Stimulated activated CD4-positive, alpha-beta T cell treated with anti-CD3 and anti-CD28 coated beads, TNF-alpha, amount 100 ng/mL, for 4 hours (primary cell): ENCODE data around the gene UPK3A.
"Not testable (repeated sequence)": the region's sequence is repeated elsewhere in the genome, so short reads cannot be mapped to it uniquely, and the experiment has no call there.

Experiments
- DNase-seq, 3 experiments: peaks; one replicate each; pipeline ENCODE4 v3.0.0-alpha.2; 2020; ENCODE audit warnings: low read depth in 3 of 3

UPK3A gene

DNA sequence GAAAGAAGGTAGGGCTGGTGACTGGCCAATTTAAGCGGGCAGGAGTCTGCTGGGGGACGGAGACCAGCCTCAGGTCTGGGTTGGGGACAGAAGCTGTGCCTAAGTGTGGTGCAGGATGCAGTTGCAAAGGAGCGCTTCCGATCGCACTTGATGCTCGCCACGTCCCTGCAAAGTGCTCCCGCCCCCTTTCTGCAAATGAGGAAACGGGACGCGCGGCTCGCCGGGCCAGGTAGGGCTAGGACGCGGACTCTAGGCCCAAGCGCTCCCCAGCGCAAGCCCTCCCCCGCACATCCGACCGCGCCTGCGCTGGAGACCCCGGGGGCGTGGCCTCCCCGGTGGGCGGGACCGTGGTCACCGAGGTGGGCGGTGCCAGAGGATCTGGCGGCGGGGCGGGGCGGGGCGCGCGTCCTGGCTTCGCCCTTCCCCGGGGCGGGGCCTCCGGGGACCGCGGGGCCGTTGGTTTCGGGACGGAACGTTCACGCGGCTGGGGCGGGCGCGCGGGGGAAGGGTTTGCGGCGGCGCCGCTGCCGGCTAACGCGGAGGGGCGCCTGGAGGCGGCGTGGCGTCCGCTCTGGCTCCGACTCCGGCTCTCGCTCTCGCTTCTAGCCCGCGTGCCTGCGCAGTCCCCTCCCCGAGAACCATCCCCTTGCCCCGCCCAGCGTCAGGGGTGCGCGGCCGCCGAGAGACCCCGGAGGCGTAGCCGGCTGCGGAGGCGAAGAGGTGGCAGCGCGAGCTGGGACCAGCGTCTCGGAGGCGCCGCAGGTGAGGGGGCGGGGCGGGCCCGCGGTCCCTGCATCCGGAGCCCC is 24.9 kb downstream of the UPK3A start, which contains the start of gene FAM118A:
Gene FAM118A (plus strand): TSS at position 513 of the 806 bp plus-strand sequence. CDS start 12,446 bp downstream, outside the sequence.
- peak; percentile 93 to 97 (median 96) for DNase-seq

GRCh38 chr22:45310331-45310976 is 25.7 kb downstream of the UPK3A start:
- no peak for DNase-seq

DNA sequence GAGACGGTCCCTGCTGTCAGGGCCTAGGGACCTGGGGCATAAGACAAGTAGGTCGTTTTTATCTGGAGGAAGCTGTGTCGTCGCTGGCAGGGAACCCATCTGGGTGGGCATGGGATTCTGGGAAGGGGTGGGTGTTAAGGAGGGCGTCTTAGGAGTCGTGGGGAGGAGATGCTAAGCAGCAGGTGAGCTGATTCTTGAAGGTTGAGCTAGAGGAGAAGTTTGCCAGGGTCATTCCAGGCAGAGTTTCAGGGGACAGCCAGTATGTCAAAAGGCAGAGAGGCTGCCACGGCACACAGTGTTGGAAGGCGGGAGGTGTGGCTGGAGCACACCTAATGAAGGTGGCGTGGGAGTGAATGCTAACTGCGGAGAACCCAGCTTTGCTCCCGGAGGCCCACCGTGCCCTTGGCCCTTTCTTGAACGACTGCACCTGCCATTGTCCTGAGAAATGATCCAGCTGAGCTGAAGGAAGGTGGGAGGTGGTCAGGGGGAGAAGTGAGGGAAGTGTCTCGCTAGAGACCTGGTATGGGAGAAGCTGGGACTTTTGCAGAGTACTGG is 26.3 kb downstream of the UPK3A start:
- no peak for DNase-seq

GRCh38 chr22:45312415-45312814 is 27.7 kb downstream of the UPK3A start:
- DNase-seq, result no peak

- no peak for DNase-seq
Observed at GRCh38 chr22:45312856-45313255, 28.1 kb downstream of the UPK3A start.

DNA sequence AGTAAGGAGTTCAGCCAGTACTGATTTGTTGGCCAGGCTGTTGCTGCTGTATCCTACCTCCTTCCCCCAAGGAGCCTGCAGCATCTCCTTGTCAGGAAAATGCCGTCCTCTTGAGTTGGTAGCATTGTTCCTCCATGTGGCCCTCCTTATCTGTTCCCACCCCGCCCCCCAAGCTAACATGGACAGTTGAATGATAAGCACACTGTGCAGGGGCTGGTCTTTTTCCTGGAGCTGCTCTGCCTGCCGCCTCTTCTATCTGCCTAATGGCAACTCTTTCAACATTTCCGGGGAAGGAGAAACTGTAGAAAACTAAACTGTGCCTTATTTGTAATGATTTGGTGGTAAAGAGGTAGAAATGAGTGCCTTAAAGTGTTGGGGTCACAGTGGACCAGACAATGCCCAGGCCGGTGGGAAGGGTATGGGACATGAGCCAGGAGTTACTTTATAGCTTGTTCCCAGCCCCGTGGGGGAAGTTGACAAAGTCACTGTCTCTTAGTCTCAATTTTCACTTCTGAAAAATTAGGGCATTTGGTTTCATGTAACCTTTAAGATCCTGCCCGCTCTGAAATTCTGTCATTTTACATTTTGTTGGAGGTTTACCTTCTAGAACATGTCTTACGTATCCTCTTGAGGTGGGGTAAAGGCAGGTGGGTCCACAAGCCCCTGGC is 29.4 kb downstream of the UPK3A start:
- no peak for DNase-seq

DNA sequence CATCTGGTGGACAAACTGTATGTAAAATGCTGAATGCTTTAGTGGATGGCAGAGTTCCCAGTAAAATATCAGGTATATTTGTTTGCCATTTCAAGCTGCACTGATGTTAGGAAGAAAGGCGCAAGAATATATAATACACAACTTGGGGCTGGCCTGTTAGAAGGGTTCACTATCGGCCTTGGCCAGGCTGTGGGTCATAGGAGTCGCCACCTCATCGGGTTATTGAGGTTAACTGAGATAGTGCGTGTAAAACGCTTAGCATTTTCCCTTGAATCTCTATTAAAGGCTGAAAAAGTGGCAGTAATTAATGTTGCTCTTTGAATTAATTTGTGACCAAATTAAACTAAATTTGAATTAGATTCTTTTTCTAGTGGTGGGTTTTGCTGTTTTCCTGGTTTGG is 30.0 kb downstream of the UPK3A start:
- DNase-seq, result no peak

- no peak for DNase-seq
Observed at GRCh38 chr22:45316796-45317526, 32.2 kb downstream of the UPK3A start.

GRCh38 chr22:45317551-45318167 is 32.9 kb downstream of the UPK3A start:
- no peak for DNase-seq

- DNase-seq, result peak; percentile 66 to 82 (median 81)
Observed at GRCh38 chr22:45318168-45318557, 33.4 kb downstream of the UPK3A start.

DNA sequence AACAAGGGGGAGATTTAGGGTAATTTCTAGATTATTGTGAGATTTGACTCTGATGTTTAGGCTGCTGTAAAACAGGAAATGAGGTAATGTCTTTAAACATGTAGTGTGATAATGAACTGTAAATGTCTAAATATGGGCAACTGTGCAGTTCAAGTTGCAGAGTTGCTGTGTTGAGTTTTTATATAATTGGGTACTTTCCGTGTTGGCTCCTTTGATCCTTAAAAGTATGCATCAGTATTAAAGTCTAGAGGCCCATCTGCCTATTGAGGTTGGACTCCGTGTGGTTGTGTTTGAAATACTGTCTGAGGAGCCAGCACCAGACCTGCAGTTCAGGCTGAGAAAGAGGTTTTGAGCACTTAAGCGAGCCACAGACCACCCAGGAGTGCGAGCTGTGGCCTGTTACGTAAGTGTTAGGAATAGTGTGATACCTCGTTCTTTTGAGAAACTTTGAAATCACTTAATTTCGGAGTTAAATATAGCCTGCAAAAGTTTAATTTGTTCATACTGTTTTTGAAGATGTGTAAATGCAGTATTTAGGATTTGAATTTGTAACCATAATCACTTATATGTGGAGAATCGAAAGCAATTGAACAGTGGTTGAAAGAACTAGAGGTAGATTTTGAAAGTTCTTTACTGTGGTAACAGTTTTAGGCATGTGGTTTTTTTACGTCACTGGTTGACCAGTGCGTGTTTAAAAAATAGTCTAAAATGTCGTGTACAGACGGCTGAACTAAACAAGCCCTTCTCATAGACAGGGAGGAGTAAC is 34.0 kb downstream of the UPK3A start:
- DNase-seq, result peak in 1 of 3 experiments; percentile 26

- DNase-seq, result no peak
Observed at GRCh38 chr22:45319324-45319685, 34.6 kb downstream of the UPK3A start.

GRCh38 chr22:45320357-45320976 is 35.7 kb downstream of the UPK3A start:
- no peak for DNase-seq

GRCh38 chr22:45321827-45322226 is 37.1 kb downstream of the UPK3A start:
- DNase-seq, result no peak

DNA sequence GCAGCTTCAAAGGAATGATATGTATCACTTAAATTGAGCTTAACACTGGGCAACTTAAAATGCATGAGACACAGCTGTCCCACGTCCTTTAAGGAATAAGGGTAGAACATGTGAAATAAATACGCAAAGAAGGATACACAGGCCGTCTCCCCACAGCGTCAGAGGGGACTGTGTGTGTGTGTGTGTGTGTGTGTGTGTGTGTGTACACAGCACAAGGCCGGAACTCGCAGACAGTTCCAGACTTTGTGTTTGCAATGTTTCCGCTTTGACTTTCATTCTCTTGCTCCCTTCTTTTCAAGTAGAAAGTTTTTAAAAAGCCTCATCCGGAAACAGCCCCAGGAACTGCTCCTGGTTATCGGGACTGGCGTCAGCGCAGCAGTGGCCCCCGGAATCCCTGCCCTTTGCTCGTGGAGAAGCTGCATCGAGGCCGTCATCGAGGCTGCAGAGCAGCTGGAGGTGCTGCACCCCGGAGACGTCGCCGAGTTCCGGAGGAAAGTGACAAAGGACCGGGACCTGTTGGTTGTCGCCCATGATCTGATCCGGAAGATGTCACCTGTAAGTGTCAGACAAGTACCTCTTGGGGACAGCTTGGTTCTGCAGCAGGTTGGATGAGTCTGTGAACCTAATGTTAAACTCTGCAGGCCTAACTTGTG is 38.2 kb downstream of the UPK3A start:
- DNase-seq, result no peak

GRCh38 chr22:45323695-45324094 is 38.9 kb downstream of the UPK3A start:
- DNase-seq, result no peak

DNA sequence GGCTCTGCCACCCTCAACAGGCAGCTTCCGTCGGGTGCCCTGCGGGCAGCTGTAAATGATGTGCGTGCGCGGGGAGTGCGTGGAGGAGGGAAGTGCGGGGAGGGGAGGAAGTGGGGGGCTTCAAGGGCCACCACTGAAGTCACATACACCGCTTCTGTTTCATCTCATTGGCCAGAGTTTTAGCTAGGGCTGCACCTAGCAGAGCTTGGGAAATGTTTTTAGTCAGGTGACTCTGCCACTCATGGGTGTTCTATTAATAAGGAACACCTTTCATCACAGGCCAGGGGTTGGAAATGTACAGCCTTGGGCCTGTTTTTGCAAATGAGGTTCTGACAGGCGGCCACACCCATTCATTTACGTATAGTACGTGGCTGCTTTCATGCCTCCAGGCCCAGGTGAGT is 39.6 kb downstream of the UPK3A start:
- DNase-seq, result no peak

DNA sequence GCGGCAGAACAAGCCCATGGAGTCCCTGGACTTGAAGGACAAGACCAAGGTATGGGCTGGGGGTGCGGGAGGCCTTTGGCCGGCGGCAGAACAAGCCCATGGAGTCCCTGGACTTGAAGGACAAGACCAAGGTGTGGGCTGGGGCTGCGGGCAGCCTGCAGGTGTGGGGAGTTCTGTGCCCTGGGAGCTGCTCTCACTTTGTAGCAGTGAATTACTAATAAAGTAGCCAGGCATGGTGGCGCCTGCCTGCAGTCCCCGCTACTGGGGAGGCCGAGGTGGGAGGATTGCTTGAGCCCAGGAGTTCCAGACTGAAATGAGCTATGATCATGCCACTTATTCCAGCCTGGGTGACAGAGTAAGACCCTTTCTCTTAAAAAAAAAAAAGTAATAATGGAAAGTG is 43.5 kb downstream of the UPK3A start:
- not testable (repeated sequence) for DNase-seq

- no peak for DNase-seq
Observed at GRCh38 chr22:45328822-45329529, 44.2 kb downstream of the UPK3A start.
